ENCODE measurements around the gene KRT76.
"Not testable (repeated sequence)": the region's sequence is repeated elsewhere in the genome, so short reads cannot be mapped to it uniquely, and the experiment has no call there.

The KRT76 gene

DNA sequence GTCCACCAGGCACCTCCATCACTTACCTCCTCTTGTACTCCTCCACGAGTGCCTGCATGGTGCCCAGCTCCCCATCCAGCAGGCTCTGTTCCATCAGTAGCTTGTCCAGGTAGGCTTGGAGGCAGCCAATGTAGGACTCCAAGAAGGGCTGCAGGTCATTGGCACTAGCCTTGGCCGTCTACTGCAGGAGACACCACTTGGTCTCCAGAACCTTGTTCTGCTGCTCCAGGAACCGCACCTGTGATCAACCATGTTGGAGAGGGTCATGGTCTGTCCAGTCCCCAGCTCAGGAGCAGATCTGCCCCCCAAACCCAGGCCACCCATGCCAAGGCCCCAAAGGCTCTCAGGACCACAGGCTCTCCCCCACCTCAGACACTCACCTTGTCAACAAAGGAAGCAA lies 23.9 kb downstream of the KRT76 start:
- no peak overlapping the region for H3K27ac ChIP-seq (ENCODE audit: low read depth, low read length)
- H3K9ac ChIP-seq (ENCODE audit: low read depth, low read length): no peak overlapping the region
- no peaks in the 10 kb centered on the region for H3K9me3 ChIP-seq (ENCODE audit: insufficient read depth, low read depth, low read length)
- H3K4me1 ChIP-seq (ENCODE audit: insufficient read depth, low read length): no peaks in the 10 kb centered on the region
- no peak overlapping the region for H3K4me3 ChIP-seq (ENCODE audit: low read length)
- H3K27me3 ChIP-seq (ENCODE audit: insufficient read depth, low read length): peaks cover 12% of the 10 kb centered on the region
- H3K36me3 ChIP-seq (ENCODE audit: insufficient read depth, low read length): no peaks in the 10 kb centered on the region
- 87% methylated on average over 3 of the region's 3 CpGs for WGBS

DNA sequence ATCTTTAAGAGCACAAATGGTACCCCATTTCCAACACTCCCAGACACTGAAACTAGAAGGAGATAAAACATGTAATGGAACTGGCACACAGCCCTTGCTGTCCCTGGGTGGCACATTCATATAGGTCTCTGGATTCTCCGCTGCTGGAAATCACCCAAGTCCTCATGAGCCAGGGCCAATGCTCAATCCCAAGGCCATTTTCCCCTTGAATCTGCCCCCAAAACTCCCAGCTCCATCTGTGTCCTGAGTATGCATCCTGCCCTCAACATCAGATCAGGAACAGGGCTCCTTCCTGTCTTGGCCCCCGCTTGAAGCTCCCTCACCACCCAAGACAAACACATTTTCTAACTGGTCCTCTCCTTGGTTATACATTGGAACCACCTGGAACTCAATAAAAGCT lies 24.6 kb downstream of the KRT76 start:
- Histone ChIP-seq H3K36me3 (ENCODE audit: insufficient read depth, low read length) (no peaks in the 10 kb centered on the region), H3K9me3 (ENCODE audit: insufficient read depth, low read depth, low read length) (no peaks in the 10 kb centered on the region), H3K27ac (ENCODE audit: low read depth, low read length) (no peak overlapping the region), H3K27me3 (ENCODE audit: insufficient read depth, low read length) (peaks cover 11% of the 10 kb centered on the region; the same call in 1 of the 2 replicates), H3K4me1 (ENCODE audit: insufficient read depth, low read length) (no peaks in the 10 kb centered on the region), H3K4me3 (ENCODE audit: low read length) (no peak overlapping the region), H3K9ac (ENCODE audit: low read depth, low read length) (no peak overlapping the region)
- 80% methylated on average over 2 of the region's 2 CpGs for WGBS

DNA sequence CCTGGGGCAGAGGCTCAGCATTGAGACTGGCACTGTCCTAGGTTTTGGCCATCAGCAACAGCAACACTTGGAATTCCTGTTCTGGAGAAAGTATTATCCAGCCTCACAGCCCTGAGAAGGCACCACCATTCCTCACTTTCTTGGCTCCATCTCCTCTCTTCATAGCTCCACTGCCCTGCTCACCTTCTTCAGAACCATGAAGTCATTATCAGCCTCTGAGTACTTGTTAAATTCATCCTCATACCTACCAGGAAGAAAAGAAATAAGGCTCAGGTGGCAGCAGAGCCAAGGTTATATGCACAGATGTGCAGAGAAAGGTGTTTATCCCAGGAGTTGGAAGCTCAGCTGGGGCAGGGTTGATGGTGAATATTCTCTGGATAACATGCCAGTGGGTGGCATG lies 25.4 kb downstream of the KRT76 start:
- Histone ChIP-seq H3K4me1 (ENCODE audit: insufficient read depth, low read length) (no peaks in the 10 kb centered on the region), H3K27me3 (ENCODE audit: insufficient read depth, low read length) (peaks cover 9% of the 10 kb centered on the region; the same call in 1 of the 2 replicates), H3K36me3 (ENCODE audit: insufficient read depth, low read length) (no peaks in the 10 kb centered on the region), H3K9me3 (ENCODE audit: insufficient read depth, low read depth, low read length) (no peaks in the 10 kb centered on the region), H3K9ac (ENCODE audit: low read depth, low read length) (no peak overlapping the region), H3K27ac (ENCODE audit: low read depth, low read length) (no peak overlapping the region), H3K4me3 (ENCODE audit: low read length) (no peak overlapping the region)

DNA sequence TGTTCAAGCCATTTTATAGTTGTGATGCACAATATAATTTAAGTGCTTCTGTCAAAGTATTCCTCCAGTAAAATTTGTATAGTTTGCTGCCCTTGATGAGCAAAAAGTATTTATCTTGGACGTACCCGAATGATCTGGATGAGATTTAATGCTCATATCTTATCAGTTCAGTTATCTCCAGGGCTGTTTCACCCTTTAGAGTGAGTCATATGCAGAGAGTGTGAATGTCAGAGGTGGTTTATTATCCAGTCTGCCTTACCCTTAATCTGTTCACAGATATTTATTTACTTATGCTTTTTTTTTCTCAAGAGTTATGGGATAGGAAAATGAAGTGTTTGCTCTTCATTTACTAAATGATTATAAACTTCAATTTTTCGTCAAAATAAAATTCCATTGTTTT lies 26.6 kb downstream of the KRT76 start:
- H3K9me3 ChIP-seq (ENCODE audit: insufficient read depth, low read depth, low read length); H3K4me3 ChIP-seq (ENCODE audit: low read length); H3K9ac ChIP-seq (ENCODE audit: low read depth, low read length); H3K27ac ChIP-seq (ENCODE audit: low read depth, low read length); H3K4me1 ChIP-seq (ENCODE audit: insufficient read depth, low read length); H3K36me3 ChIP-seq (ENCODE audit: insufficient read depth, low read length): not testable (repeated sequence)
- WGBS: 83% methylated on average over 2 of the region's 3 CpGs
- H3K27me3 ChIP-seq (ENCODE audit: insufficient read depth, low read length): peaks cover 15% of the 10 kb centered on the region; the same call in 1 of the 2 replicates

DNA sequence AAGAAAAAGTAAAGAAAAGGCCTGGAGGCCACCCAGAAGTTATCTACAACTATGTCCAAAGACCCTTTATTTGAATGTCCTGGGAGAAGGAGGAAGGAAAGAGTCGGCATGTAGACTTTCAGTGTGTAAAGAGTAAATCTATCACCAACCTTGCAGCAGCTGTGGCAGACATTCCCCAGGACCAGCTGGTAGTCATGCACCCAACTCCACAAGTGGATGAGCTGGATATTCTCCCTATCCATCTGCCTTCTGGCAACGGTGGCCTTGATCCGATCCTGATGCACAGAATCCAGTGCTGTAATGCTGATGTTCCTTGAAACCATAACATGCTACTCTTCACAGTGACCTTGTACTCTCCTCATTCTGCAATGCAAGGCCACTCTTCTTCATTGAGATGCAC lies 27.3 kb downstream of the KRT76 start:
- Histone ChIP-seq H3K9ac (ENCODE audit: low read depth, low read length) (no peak overlapping the region), H3K27ac (ENCODE audit: low read depth, low read length) (no peak overlapping the region), H3K4me1 (ENCODE audit: insufficient read depth, low read length) (no peaks in the 10 kb centered on the region), H3K36me3 (ENCODE audit: insufficient read depth, low read length) (no peaks in the 10 kb centered on the region), H3K9me3 (ENCODE audit: insufficient read depth, low read depth, low read length) (no peaks in the 10 kb centered on the region), H3K27me3 (ENCODE audit: insufficient read depth, low read length) (peaks cover 15% of the 10 kb centered on the region; the same call in 1 of the 2 replicates), H3K4me3 (ENCODE audit: low read length) (no peak overlapping the region)
- WGBS: 81% methylated on average over 3 of the region's 3 CpGs

DNA sequence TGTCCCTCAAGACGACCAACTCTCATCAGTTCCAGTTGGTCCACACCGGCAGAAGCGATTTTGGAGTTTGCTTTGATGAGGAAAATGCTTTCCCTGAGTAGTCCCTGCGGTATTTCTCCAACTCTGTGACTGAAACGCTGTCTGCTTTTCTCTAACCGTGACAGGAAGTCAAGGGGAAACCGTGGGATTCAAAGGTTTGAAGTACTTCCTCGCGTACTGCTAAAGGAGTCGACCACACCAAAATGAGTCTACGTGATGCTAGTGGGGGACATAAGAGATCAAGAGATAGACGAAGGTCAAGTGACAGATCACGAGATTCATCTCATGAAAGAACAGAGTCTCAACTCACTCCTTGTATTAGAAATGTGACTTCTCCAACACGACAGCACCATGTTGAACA lies 28.6 kb downstream of the KRT76 start:
- Histone ChIP-seq H3K9ac (ENCODE audit: low read depth, low read length) (no peak overlapping the region), H3K27me3 (ENCODE audit: insufficient read depth, low read length) (peaks cover 15% of the 10 kb centered on the region; the same call in 1 of the 2 replicates), H3K36me3 (ENCODE audit: insufficient read depth, low read length) (no peaks in the 10 kb centered on the region), H3K4me3 (ENCODE audit: low read length) (no peak overlapping the region), H3K4me1 (ENCODE audit: insufficient read depth, low read length) (no peaks in the 10 kb centered on the region), H3K27ac (ENCODE audit: low read depth, low read length) (no peak overlapping the region), H3K9me3 (ENCODE audit: insufficient read depth, low read depth, low read length) (no peaks in the 10 kb centered on the region)
- 83% methylated on average over 14 of the region's 14 CpGs for WGBS

DNA sequence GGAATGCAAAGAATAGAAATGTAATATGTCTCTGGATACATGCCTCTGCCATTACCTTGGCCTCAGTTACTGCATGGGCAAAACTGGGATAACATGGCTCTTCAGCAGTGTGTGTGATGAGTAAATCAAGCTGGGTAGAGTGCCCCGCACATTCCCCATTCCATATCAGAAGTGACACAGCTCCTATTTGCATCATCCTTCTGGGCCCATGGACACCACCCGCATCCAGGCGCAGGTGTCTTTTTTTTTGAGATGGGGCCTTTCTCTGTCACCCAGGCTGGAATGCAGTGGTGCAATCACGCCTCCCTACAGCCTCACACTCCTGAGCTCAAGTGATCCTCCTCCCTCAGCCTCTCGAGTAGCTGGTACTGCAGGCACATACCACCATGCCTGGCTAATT lies 31.6 kb downstream of the KRT76 start:
- Histone ChIP-seq H3K27ac (ENCODE audit: low read depth, low read length) (no peak overlapping the region), H3K4me1 (ENCODE audit: insufficient read depth, low read length) (no peaks in the 10 kb centered on the region), H3K36me3 (ENCODE audit: insufficient read depth, low read length) (no peaks in the 10 kb centered on the region), H3K4me3 (ENCODE audit: low read length) (no peak overlapping the region), H3K9me3 (ENCODE audit: insufficient read depth, low read depth, low read length) (no peaks in the 10 kb centered on the region), H3K9ac (ENCODE audit: low read depth, low read length) (no peak overlapping the region), H3K27me3 (ENCODE audit: insufficient read depth, low read length) (peaks cover 6% of the 10 kb centered on the region; the same call in 1 of the 2 replicates)
- WGBS: 84% methylated on average over 4 of the region's 5 CpGs

DNA sequence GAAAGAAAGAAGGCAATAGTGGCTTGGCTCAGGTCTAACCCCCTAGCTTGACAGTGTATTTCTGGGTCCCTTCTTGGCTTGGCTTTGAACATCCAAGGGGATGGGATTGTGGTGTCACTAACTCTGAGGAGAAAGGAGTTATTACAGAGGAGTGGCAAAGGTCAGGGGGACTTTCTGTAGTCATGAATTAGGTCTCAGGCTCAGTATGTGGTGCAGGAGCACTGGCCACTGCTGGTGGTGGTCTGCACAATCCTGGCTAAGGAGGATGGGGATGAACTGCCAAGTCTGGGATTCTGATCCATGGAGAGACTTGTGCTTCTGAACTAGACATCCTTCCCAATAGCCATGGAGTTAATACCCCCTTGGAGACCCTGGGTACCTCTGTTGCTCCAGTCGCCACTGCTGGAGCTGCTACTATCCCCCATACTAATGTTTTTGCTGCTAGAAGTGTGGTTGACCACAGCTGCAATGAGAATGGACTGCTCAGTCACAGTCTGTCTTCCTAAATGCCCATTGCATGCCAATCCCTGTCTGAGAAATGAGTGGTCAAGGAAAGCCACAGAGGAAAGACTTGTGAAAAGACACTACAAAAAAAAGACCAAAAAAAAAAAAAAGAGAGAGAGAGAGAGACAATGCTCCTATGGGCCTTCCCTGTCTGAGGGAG lies 32.5 kb downstream of the KRT76 start:
- 60% methylated on average over 1 of the region's 1 CpG for WGBS
- Histone ChIP-seq H3K9ac (ENCODE audit: low read depth, low read length) (no peak overlapping the region), H3K9me3 (ENCODE audit: insufficient read depth, low read depth, low read length) (no peaks in the 10 kb centered on the region), H3K36me3 (ENCODE audit: insufficient read depth, low read length) (no peaks in the 10 kb centered on the region), H3K4me1 (ENCODE audit: insufficient read depth, low read length) (no peaks in the 10 kb centered on the region), H3K4me3 (ENCODE audit: low read length) (no peak overlapping the region), H3K27ac (ENCODE audit: low read depth, low read length) (no peak overlapping the region), H3K27me3 (ENCODE audit: insufficient read depth, low read length) (peaks cover 10% of the 10 kb centered on the region)

DNA sequence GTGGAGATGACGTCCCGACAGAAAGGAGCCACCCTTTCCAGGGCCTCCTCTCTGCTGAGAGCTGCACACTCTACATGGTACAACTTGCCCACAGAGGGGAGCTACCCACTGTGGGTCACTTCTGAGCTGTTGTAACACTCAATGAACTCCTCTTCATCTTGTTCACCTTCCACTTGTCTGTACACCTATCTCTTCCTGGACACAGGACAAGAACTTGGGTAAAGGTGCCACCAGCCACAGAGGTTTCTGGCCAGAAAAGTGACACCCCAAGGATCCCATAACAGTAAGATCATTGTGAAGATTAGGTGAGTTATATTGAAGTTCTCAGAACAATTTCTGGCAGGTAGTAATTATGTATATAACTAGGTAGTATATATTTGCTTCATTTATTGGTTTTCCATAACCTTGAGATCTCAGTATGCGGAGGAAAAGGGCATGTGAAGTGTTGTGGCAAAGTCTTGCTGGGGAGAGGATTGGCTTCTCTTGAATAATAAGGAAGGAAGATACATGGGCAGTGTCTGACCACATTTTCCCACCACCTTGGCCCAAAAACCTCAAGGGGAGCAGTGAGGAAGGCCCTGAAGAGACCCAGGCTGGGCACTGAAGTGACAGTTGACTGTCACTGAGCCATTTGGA lies 34.2 kb downstream of the KRT76 start:
- Histone ChIP-seq H3K4me1 (ENCODE audit: insufficient read depth, low read length) (no peaks in the 10 kb centered on the region), H3K27me3 (ENCODE audit: insufficient read depth, low read length) (peaks cover 10% of the 10 kb centered on the region), H3K27ac (ENCODE audit: low read depth, low read length) (no peak overlapping the region), H3K4me3 (ENCODE audit: low read length) (no peak overlapping the region), H3K9me3 (ENCODE audit: insufficient read depth, low read depth, low read length) (no peaks in the 10 kb centered on the region), H3K36me3 (ENCODE audit: insufficient read depth, low read length) (no peaks in the 10 kb centered on the region), H3K9ac (ENCODE audit: low read depth, low read length) (no peak overlapping the region)
- 73% methylated on average over 3 of the region's 3 CpGs for WGBS

DNA sequence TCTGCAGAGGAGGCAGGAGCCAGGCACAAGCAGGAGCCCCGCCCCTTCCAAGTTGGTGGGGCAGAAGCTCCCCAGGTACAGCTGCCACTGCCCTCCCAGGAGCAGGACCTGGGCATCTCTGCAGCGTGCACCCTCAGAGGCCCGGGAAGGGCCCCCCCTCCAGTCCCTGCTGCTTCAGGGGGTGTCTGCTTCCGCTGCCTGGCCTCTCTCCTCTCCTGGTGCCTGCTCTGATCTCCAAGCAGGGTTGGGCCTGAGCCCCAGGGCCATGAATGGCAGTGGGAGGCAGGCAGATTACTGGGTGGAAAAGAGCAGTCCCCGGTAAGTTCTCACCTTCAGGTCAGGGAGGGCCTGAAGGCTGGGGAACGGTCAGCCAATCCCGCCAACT lies 35.0 kb downstream of the KRT76 start:
- Histone ChIP-seq H3K9ac (ENCODE audit: low read depth, low read length) (no peak overlapping the region), H3K27me3 (ENCODE audit: insufficient read depth, low read length) (peaks cover 10% of the 10 kb centered on the region), H3K4me3 (ENCODE audit: low read length) (no peak overlapping the region), H3K27ac (ENCODE audit: low read depth, low read length) (no peak overlapping the region), H3K9me3 (ENCODE audit: insufficient read depth, low read depth, low read length) (no peaks in the 10 kb centered on the region), H3K4me1 (ENCODE audit: insufficient read depth, low read length) (no peaks in the 10 kb centered on the region), H3K36me3 (ENCODE audit: insufficient read depth, low read length) (no peaks in the 10 kb centered on the region)
- 74% methylated on average over 6 of the region's 7 CpGs for WGBS

DNA sequence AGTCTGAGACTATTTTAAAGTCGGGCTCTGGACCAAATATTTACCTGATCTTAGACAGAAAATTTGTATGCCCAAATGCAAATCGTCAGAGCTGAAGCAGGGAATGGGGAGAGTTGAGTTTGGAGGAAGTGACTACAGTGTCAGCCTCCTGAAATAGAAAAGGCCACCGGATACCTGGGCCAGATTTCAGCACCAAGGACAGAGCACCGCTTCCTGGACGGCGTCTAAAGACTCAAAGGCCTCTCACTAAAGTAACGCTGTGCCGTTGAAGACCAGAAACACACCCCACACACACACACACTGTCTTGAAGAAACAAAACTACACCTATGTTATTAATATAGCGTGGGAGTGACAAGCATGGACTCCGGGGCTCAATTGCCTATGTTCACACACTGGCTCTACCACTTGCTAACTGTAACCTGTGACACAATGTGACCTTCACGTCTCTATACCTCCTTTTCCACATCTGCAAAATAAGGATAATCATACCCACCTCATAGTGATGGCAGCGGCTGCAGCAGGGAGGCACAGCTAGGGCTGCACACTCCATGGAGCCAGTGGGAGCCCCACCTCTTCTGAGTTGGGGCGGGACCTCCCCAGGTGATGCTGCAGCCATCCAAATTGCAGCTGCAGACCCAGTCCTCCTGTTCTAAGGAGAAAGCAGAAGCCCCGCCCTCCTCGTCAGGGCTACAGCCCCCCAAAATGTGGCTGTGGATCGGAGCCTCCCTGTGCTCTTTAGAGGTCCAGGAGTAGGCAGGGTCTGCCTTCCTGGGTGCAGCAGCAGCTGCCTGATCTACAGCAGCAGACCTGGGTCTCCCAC lies 35.6 kb downstream of the KRT76 start:
- Histone ChIP-seq H3K4me3 (ENCODE audit: low read length) (no peak overlapping the region), H3K36me3 (ENCODE audit: insufficient read depth, low read length) (no peaks in the 10 kb centered on the region), H3K27me3 (ENCODE audit: insufficient read depth, low read length) (peaks cover 10% of the 10 kb centered on the region), H3K9ac (ENCODE audit: low read depth, low read length) (no peak overlapping the region), H3K4me1 (ENCODE audit: insufficient read depth, low read length) (no peaks in the 10 kb centered on the region), H3K27ac (ENCODE audit: low read depth, low read length) (no peak overlapping the region), H3K9me3 (ENCODE audit: insufficient read depth, low read depth, low read length) (no peaks in the 10 kb centered on the region)
- 26% methylated on average over 16 of the region's 16 CpGs for WGBS
